Measurements from ENCODE around the gene WWOX.
"Not testable (repeated sequence)": the region's sequence is repeated elsewhere in the genome, so short reads cannot be mapped to it uniquely, and the experiment has no call there.

WWOX gene

DNA sequence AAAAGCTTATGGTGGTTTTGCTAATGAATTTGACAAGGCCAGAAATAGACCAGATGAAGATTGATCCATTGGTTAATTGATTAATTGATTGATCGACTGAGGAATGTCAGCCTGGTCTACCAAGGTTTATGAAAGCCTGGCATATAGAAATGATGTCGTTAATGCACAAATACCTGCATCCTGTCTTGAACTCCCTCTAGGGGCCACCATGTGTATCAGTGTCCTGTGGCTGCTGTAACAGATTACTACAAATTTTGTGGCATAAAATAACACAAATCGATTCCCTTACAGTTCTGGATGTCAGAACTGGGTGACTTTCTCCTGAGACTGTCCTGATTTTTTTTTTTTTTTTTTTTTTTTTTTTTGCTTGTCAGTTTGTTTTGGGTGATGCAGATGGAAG lies 947.9 kb downstream of the WWOX start:
- no peak for TF ChIP-seq JUND (IDR thresholded peaks at IDR 0.05; ENCODE audit: low read depth)
- in situ Hi-C loops (cut with HindIII; ENCODE audit: low pct_unique_long_range_greater_than_20kb, low sequenced_read_pairs), result no loop called here
- peak; percentile 4 to 47 for DNase-seq (ENCODE audit: low read depth in 1 of 2, low spot score in 1 of 2)

DNA sequence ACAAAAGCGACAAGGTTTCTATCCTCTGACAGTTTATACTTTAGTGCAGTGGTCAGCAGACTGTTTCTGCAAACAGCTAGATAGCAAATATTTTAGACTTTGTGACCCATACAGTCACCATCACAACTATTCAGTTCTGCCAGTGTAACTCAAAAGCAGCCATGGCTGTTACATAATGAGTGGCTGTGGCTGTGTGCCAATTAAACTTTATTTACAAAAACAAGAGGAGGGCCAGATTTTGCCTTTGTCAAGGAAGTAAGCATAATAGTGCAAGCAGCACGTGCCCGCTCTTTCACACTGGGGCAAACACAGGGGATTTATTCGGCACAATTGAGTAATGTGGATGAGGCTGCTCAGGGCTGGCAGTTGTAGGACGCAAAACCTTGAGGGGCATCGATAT lies 949.6 kb downstream of the WWOX start:
- DNase-seq (ENCODE audit: low read depth in 1 of 2, low spot score in 1 of 2), result no peak
- no peak for TF ChIP-seq JUND (IDR thresholded peaks at IDR 0.05; ENCODE audit: low read depth)
- in situ Hi-C loops (cut with HindIII; ENCODE audit: low pct_unique_long_range_greater_than_20kb, low sequenced_read_pairs), result no loop called here

DNA sequence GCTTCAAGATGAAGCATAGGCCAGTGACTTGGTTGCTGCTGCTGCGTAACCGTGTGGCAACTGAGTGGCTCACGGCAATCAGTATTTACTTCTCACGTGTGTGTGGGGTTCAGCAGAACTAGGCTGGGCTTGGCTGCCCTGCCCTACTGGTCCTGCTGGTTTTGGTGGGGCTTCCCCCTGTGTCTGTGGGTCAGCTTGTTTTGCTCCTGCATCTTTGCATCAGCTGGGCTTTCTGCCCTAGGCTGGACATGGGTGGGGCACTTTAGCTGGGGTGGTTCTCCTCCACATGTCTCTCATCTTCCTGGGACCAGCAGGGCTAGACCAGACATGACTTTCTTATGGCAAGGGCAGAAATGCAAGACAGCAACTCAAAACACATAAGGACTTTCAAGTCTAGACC lies 950.6 kb downstream of the WWOX start:
- TF ChIP-seq JUND (IDR thresholded peaks at IDR 0.05; ENCODE audit: low read depth), result no peak
- in situ Hi-C loops (cut with HindIII; ENCODE audit: low pct_unique_long_range_greater_than_20kb, low sequenced_read_pairs), result no loop called here
- DNase-seq (ENCODE audit: low read depth in 1 of 2, low spot score in 1 of 2), result no peak

DNA sequence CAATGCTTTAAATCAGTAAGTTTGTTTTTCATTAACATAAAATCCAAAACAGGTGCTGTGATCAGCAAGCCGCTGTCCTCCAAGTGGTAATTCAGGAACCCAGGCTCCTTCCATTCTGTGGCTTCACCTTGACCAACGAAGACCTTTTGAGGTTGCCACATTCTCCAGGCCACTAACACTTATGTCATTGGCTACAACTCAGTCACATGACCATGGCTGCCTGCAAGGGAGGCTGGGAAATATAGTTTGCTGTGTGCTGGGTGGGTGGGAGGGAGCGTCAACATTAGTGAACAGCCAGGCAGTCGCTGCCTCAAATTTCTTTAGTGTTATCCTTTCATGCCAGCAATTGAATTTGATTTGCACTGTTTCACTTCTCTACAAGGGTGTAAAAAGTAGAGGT lies 951.9 kb downstream of the WWOX start:
- in situ Hi-C loops (cut with HindIII; ENCODE audit: low pct_unique_long_range_greater_than_20kb, low sequenced_read_pairs), result no loop called here
- no peak for DNase-seq (ENCODE audit: low read depth in 1 of 2, low spot score in 1 of 2)
- no peak for TF ChIP-seq JUND (IDR thresholded peaks at IDR 0.05; ENCODE audit: low read depth)

DNA sequence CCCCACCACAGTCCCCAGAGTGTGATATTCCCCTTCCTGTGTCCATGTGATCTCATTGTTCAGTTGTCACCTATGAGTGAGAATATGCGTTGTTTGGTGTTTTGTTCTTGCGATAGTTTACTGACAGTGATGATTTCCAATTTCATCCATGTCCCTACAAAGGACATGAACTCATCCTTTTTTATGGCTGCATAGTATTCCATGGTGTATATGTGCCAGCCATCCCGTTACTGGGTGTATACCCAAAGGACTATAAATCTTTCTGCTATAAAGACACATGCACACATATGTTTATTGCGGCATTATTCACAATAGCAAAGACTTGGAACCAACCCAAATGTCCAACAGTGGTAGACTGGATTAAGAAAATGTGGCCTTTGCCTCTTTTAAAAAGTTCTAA lies 952.7 kb downstream of the WWOX start:
- DNase-seq (ENCODE audit: low read depth in 1 of 2, low spot score in 1 of 2); in situ Hi-C loops (cut with HindIII; ENCODE audit: low pct_unique_long_range_greater_than_20kb, low sequenced_read_pairs): not testable (repeated sequence)

DNA sequence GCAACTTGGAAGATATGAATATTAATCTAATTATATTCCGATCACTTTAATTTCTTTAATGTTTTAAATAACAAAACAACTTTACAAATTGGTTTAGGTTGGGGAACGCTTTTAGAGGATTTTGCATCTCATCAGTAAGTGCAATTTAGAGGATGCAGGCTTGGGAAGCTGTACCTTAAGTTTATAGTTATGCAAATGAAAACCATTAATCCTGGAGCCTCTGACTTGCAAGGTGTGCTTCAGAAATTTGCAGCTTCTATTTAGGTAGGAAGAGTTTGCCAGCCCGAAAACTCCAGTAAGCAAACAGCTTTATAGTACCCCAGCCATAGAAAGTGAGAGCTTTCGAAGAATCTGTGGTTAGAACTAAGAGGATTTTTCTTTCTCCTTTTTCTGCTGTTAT lies 954.1 kb downstream of the WWOX start:
- no peak for DNase-seq (ENCODE audit: low read depth in 1 of 2, low spot score in 1 of 2)
- in situ Hi-C loops (cut with HindIII; ENCODE audit: low pct_unique_long_range_greater_than_20kb, low sequenced_read_pairs), result no loop called here
- TF ChIP-seq JUND (IDR thresholded peaks at IDR 0.05; ENCODE audit: low read depth), result no peak

DNA sequence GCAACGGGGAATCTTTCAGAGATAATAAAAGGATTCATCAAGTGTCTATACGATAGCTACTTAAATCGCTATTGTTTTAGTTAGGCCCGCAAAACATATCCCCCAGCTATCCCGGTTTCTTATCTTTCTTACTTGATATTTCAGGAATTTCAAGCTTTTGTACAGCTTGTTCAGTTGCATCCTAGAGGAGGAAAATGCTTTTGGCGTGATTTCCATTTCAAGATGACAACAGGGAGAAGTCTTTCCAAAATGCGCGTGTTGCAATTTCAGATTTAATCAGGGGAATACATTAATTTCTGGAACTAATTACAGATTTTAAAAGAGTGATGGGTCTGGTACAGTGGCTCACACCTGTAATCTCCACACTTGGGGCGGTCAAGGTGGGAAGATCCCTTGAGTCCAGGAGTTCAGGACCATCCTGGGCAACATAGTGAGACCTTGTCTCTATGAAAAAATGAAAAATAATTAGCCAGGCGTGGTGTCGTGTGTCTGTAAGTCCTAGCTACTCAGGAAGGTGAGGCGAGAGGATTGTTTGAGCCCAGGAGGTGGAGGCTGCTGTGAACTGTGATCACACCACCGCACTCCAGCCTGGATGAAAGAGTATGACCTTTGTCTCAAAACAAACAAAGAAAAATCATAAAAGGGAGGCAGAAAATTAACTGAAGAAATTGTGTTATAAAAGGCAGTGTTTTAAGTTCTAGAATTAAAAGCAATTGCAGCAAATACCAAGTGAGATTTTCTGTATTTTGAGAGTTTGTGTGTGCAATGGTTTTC lies 954.9 kb downstream of the WWOX start:
- DNase-seq (ENCODE audit: low read depth in 1 of 2, low spot score in 1 of 2), result no peak
- in situ Hi-C loops (cut with HindIII; ENCODE audit: low pct_unique_long_range_greater_than_20kb, low sequenced_read_pairs), result no loop called here
- TF ChIP-seq JUND (IDR thresholded peaks at IDR 0.05; ENCODE audit: low read depth), result no peak

DNA sequence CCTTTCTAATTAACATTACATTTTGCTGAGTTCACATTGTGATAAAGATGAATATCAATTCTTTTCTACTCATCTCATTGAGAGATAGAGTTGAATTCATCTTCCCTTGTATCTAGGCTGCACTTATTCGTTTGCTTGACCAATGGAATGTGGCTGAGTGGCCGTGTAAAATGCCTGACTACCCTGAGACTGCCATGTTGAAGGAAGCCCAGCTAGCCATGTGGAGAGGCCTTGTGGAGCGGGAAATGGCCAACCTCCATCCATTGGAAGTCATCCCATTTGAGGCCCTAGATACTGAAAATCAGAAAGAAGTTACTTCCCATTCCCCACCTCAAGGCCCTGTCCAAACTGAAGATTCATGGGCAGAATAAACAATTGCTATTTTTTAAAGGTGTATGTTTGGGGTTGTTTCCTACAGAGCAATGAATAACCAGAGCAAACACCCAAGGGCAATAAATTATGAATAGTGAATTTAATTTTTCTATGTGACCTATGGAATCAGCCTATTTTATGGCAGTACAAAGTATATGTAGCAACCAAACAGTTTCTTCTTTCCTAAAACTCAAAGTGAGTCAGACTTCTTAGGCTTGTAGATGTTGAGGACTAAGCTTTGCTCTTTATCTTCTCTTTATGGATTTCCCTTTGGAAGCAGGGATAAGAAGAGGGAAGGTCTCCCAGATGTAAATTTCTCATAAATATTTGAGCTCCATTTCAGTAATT lies 956.0 kb downstream of the WWOX start:
- in situ Hi-C loops (cut with HindIII; ENCODE audit: low pct_unique_long_range_greater_than_20kb, low sequenced_read_pairs), result no loop called here
- TF ChIP-seq JUND (IDR thresholded peaks at IDR 0.05; ENCODE audit: low read depth), result no peak
- DNase-seq (ENCODE audit: low read depth in 1 of 2, low spot score in 1 of 2), result no peak

DNA sequence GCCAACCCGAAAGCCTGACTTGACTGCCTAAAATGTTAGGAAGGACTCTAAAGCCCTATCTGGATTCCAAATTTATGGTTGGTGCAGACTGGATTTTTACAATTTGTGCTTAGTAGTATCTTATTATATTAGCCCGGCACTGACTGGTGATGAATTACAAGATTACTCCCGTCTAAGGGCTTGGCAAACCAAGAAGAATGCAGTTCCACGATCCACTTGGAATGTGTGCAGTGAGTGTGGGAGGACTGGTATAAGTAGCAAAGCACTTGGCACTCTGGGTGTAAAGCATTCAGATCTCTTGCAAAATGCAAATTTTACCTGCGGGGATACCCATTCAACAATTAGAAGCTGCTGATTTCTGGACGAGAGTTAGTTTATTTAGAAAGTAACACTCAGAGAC lies 961.7 kb downstream of the WWOX start:
- DNase-seq (ENCODE audit: low read depth in 1 of 2, low spot score in 1 of 2), result peak in 1 of 2 experiments; percentile 19
- TF ChIP-seq JUND (IDR thresholded peaks at IDR 0.05; ENCODE audit: low read depth), result no peak
- in situ Hi-C loops (cut with HindIII; ENCODE audit: low pct_unique_long_range_greater_than_20kb, low sequenced_read_pairs), result no loop called here

DNA sequence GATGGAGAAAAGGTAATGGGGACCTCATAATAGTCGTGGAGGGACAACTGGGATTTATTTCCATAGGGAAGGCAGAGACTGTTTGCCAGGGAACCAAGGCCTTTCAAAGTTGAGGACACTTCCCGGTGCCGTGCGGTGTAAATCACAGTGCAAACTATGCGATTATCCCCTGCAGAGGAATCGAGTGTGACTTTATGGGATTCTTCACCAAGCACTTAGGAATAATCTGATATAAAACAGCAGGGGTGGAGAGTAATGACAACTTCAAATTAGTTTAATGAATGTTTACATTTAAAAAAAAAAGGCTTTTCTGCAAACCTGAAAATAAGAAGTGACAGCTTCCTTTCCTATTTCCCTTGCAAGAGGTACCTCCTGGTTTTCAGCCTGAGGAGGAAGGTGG lies 962.9 kb downstream of the WWOX start:
- TF ChIP-seq JUND (IDR thresholded peaks at IDR 0.05; ENCODE audit: low read depth), result no peak
- DNase-seq (ENCODE audit: low read depth in 1 of 2, low spot score in 1 of 2), result no peak
- in situ Hi-C loops (cut with HindIII; ENCODE audit: low pct_unique_long_range_greater_than_20kb, low sequenced_read_pairs), result no loop called here

DNA sequence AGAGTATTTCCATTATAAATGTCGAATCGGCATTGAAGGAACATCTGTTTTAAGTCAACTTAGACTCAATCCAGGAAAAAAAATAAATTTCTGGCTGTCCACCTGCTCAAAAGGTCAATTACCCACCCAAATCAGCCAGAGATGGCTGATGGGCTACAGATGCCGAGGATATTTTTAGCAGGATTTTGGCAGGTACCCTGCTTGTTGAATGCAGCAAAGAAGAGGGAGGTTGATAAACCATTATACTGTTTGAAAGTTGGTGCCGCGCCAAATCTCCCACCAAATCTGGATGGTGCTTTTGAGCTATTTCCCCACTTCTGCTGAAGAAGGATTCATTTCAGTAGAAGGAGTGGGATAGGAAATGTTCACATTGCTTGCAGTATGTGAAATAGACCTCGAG lies 963.4 kb downstream of the WWOX start:
- TF ChIP-seq JUND (IDR thresholded peaks at IDR 0.05; ENCODE audit: low read depth), result no peak
- no peak for DNase-seq (ENCODE audit: low read depth in 1 of 2, low spot score in 1 of 2)
- in situ Hi-C loops (cut with HindIII; ENCODE audit: low pct_unique_long_range_greater_than_20kb, low sequenced_read_pairs), result no loop called here

DNA sequence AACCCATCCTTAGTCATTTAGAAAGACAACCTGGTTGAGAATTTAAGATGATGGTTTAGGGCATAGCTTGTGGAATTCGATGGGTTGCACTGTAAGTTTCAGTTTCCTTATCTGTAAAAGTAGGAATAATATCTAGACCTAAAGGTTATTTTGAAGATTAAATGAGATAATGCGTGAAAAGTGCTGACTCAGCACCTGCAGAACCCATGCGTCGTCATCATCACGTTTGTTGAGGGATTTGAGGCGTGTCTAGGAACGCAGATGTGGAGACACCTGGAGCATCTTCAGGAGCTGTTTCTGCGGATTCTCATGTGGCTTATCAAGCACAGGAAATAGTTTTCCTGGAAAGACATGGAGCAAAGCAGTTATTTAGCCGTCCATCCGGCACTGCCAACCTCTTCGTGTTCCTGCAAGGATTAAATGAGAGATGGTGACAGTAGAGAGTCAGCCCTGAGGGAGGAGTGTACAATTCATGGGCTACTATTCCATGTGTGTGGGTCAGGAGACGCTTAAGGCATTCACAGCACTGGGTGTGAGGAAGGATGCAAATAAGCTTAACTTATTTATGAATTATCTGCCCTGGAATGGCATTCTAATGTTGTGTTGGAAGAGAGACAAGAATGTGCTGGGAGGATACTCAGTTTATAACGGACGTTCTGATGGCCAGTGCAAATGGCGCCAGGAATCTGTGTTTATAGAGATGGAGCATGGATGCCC lies 965.0 kb downstream of the WWOX start:
- no peak for DNase-seq (ENCODE audit: low read depth in 1 of 2, low spot score in 1 of 2)
- in situ Hi-C loops (cut with HindIII; ENCODE audit: low pct_unique_long_range_greater_than_20kb, low sequenced_read_pairs), result no loop called here
- TF ChIP-seq JUND (IDR thresholded peaks at IDR 0.05; ENCODE audit: low read depth), result no peak

DNA sequence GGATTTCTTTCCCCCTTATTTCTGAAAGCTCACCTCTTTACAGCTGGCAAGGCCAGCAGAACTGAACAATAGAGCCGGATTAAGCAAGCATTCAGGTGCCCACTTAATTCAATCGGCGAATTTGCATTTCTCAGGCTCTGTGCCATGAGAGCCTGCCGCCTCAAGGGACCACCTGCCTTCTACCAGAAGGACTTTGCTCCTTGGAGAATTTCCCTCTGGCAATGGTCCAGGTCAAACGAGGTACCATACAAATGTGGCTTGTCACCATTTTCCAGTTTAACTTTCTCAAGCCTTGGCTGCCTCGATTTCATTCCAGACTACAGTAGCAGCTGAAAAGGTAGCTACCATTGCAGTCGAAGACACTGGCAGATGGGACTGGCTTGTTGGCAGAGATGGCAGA lies 967.1 kb downstream of the WWOX start:
- no peak for DNase-seq (ENCODE audit: low read depth in 1 of 2, low spot score in 1 of 2)

More for the DNA sequence above, 967.1 kb downstream of the WWOX start:
- in situ Hi-C loops (cut with HindIII; ENCODE audit: low pct_unique_long_range_greater_than_20kb, low sequenced_read_pairs), result no loop called here
- no peak for TF ChIP-seq JUND (IDR thresholded peaks at IDR 0.05; ENCODE audit: low read depth)
